HUES48 (cell line): ENCODE results near the gene PHACTR4.

Source experiments
- H3K27ac ChIP-seq: one replicate; pipeline ENCODE4 v1.7.0; 2013; ENCODE audit warnings: low read depth, low read length, inconsistent platforms
- H3K27me3 ChIP-seq: 2 replicates; pipeline ENCODE4 v1.6.1; 2013; ENCODE audit warnings: mild to moderate bottlenecking, low read length; ENCODE audit not compliant: control insufficient read depth, insufficient read depth
- H3K36me3 ChIP-seq: 2 replicates; pipeline ENCODE4 v1.6.1; 2013; ENCODE audit warnings: low read length; ENCODE audit not compliant: control insufficient read depth, insufficient read depth
- H3K4me1 ChIP-seq: 2 replicates; pipeline ENCODE4 v1.6.1; 2013; ENCODE audit warnings: mild to moderate bottlenecking, low read length; ENCODE audit not compliant: control insufficient read depth, insufficient read depth
- H3K4me3 ChIP-seq: 2 replicates; pipeline ENCODE4 v1.5.1; 2013; ENCODE audit warnings: mild to moderate bottlenecking, low read depth, low read length
- H3K9ac ChIP-seq: 2 replicates; pipeline ENCODE4 v1.6.1; 2013; ENCODE audit warnings: mild to moderate bottlenecking, low read depth, low read length, moderate library complexity
- H3K9me3 ChIP-seq: 2 replicates; pipeline ENCODE4 v1.6.1; 2013; ENCODE audit warnings: low read length; ENCODE audit not compliant: control insufficient read depth, insufficient read depth

PHACTR4 gene

DNA sequence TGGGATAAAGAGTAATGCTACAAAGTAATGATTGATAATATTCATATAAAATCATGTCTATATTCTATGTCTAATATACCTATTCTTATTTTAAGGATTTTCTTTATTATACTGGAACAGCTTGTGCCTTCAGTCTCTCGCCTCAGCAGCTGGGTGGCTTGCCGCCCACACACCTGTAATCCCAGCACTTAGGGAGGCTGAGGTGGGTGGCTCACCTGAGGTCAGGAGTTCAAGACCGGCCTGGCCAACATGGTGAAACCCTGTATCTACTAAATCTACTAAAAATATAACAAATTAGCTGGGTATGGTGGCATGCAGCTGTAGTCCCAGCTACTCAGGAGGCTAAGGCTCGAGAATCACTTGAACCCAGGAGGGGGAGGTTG, 175.7 kb downstream of the PHACTR4 start:
- no peak overlapping the region for H3K9ac ChIP-seq
- H3K4me3 ChIP-seq: no peak overlapping the region
- H3K4me1 ChIP-seq: no peaks in the 10 kb centered on the region
- H3K27ac ChIP-seq: no peak overlapping the region
- H3K27me3 ChIP-seq: no peaks in the 10 kb centered on the region
- H3K36me3 ChIP-seq: no peaks in the 10 kb centered on the region
- no peaks in the 10 kb centered on the region for H3K9me3 ChIP-seq

DNA sequence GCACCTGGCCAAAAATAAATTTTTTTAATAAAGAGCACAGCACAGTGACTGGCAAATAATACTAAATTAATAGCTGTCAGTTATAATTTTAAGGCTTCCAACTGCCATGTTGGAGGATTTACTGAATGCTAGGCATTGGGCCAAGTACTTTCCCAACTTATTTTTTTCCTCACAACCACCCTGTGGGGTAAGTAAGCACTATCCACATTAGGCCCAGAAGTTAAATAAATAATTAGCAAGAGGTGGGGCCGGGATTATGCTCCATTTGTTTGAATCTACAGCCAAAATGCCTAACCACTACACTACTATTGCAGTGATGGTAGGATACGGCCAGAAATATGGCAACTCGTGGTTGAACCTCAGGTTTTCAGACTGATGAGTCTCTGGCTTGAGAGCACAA, 178.8 kb downstream of the PHACTR4 start:
- no peaks in the 10 kb centered on the region for H3K27me3 ChIP-seq
- no peaks in the 10 kb centered on the region for H3K36me3 ChIP-seq
- H3K4me1 ChIP-seq: no peaks in the 10 kb centered on the region
- H3K9ac ChIP-seq: no peak overlapping the region
- no peak overlapping the region for H3K4me3 ChIP-seq
- no peaks in the 10 kb centered on the region for H3K9me3 ChIP-seq
- no peak overlapping the region for H3K27ac ChIP-seq
